COR-L47 (cell line): ENCODE measurements around the gene HMX2.
A peak's percentile ranks its signal among the peaks of the same experiment; 100 is the strongest.

ENCODE experiments used
- DNase-seq: peaks from one replicate; lab custom pipeline; 2025; lab: John Stamatoyannopoulos, UW

HMX2 gene

DNA sequence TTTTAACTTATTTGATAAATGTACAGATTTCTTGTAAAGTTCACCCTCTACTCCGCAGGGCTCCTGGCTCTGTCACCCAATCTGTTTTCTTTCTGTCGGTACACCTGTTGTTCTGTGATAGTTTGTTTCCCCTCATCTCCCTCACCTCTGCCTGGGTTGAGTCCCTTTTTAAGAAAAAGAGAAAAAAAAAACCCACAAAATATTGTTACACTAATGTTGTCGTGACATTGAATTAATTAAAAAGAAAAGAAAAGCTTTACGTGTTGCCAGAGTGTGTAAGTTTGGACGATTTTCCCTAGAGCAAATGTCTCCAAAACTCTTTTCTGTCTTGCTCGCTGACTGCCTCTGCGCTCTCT lies 8.8 kb upstream of the HMX2 start:
- no peak for DNase-seq

DNA sequence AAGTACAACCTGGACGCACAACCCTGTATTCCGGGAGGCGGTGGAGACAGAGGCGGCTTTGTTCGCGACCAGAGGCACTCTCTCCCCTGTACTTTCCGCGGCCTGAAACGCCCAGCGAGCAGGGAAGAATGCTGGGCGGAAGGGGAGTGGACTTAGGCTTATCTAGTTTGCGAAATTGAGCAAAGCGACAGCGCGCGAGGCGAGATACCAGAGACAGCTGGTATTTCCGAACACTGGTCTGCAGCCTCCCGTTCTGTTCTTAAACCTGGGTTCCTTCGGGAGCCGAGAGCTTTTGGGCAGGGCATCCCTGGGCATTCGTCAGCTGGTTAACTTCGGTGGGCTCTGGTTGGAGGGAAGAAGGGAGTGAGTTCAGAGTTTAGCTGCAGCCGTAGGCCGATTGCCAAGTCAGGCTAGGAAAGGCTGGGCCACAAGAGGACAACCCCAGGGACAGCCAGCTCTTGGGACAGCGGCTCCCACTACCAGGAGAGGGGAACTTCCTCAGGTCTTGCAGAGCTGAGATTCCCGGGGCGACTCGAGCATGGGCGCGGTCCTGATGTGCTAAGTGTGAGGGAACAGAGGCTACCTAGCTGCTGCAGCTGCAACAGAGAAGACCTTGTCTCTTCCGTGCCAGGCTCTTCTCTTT lies 8.3 kb upstream of the HMX2 start:
- no peak for DNase-seq

DNA sequence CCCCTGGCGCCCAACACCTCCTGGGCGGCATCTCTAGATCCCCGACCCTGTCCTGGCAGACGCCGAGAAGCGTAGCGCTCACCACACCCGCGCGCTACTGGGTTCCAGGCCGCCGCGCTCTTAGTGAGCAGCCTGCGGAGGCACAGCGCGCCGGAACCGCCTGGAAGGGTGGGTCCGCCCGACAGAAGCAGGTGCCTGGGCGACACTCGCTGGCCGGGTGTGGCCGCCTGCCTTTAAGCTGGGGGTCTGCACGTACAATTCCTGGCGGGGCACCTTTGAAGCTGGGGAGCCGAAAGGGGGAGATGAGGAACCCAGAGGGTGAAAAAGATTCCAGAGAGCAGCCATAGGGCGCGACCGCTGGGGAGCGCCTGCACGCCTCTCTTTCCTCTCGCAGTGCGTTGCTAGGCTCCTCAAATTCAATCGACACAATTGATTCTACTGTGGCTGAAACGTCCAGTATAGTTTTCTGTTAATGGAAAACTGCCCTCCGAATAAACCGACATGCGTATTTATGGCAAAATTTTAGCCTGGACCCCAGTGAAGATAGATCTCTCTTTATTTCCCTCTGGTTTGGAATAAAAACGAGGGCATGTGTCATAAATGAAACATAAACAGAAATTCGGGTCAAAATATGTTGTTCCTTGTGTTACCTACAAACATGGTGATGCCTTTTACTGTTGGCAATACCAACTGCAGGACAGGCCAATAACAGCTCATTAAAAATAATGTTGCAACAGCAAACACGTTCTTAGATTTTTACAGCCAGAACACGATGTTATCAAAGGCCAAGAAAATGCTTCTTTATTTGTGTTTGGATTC lies 7.6 kb upstream of the HMX2 start:
- DNase-seq = no peak

DNA sequence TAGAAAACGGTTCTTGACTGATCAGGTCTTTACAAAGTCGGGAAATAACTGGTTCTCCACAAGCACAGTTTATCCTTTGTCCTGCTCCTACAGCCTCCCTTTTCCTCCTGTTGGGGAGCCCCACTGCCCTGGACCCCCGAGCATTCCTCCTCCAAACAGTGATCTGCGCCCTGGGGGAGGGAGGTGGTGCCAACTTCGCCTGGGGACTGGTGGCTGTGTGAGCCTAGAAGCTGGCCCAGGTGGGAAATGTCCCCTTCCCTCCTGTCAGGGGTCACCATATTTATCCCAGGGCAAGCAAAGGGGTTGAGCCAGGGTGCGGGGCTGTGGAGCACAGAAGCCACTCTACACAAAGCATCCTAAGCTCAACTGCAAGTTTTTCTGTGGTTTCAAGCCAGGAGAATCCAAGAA lies 6.9 kb upstream of the HMX2 start:
- no peak for DNase-seq

DNA sequence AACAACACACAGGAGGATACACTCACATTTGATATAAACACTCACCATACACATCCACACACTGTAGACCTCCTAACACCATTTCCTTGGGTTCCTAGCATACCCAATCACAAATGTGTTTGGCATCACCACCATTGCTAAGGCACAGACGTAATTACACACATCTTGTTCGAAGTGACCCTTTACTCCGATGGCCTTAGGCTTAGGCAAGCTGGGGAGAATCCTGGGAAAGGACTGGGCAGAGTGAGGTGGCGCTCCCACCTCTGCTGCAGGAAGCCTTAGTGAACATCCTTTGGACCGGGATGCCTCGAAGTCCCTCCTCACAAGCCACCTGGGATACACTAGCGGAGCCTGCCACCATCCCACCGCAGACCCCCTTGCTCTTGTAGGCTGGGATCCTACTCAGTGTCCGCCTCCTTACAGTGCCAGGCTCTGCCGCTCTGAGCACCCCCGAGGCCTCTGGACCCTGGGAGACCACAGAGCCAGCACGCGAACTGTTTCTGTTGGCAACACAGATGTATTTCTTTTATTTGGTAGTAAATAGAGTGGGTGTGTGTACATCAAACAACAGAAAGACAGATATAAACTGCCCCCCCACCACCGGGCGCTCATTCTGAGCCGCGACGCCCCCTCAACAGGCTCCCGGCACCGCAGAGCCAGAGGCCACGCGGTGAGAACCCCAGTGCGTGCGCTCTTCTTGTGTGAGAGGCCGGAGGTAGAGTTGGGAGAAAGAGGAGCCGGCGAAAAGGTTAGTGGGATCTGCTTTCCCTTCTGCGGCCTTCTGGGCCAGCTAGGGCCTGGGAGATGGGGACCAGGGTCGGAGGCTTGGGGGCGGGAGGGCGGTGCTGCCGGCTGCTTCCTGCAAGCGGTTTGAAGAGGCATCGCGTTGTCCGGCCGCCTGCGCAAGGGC lies 5.9 kb upstream of the HMX2 start:
- no peak for DNase-seq

DNA sequence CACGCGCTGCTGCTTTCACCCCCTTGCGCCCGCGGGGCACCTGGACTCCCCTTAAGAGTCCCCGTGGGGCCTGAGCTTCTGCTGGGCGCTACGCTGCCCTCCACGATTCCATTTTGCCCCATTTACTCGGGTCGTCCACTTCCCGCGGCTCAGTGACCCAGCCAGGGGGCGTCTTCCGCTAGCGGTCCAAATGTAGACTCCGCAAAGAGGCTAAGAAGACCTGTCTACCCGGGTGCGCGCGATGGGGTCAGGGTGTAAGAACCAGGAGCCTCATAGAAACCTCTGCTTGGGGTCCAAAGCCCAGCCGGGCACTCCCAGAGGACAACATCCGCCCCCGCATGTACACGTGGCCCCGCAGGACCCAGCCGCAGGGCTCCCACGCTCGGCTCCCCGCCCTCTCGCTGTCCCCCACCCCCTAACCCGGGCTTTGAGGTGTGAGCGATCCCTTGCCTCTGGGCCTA lies 5.2 kb upstream of the HMX2 start:
- DNase-seq = no peak

DNA sequence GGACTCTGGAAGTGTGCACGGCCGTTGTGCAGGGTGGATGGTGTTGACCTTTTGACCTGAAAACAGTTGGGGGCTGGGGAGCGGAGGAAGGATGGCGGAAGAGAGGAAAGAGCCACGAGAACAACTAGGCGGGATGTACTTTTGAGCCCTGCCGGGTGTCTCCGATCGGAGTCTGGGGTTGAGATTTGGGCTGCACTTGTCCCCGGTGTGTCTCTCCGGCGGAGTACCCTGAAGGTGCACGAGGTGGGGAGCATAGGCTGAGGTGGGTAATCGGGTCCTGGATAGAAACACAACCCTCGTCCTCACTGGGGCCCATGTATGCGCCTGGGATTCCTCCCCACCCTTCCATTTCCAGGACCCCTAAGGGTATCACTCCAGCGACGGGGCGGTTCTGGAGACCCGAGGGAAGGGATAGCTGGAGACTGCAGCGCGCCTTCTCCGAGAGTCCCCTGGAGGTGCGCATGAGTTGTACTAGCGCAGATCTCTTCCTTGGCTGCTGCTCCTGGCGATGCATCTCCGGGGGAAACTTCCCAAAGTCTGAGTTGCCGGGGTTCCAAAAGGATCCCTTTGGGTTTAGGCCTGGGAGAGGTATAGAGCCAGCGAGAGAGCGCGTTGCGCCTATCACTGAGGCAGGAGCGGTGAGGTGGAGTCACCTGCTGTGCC lies 4.6 kb upstream of the HMX2 start:
- DNase-seq = no peak

DNA sequence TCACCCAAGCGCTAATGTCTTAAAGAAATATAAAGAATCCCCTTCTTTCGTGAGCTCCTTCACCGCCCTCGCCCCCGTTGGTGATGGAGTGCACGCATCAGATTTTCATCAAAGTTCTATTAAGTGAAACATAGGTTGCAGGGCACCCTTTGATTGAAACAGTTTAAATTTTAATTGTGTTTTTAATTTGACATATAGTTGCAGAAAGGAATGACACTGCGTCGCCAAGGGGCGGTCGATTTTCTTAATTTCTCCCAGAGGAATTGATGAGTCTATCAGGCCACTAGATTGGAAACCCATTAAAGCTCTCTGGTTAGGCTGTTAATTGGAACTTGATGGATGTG lies 4.1 kb upstream of the HMX2 start:
- no peak for DNase-seq

DNA sequence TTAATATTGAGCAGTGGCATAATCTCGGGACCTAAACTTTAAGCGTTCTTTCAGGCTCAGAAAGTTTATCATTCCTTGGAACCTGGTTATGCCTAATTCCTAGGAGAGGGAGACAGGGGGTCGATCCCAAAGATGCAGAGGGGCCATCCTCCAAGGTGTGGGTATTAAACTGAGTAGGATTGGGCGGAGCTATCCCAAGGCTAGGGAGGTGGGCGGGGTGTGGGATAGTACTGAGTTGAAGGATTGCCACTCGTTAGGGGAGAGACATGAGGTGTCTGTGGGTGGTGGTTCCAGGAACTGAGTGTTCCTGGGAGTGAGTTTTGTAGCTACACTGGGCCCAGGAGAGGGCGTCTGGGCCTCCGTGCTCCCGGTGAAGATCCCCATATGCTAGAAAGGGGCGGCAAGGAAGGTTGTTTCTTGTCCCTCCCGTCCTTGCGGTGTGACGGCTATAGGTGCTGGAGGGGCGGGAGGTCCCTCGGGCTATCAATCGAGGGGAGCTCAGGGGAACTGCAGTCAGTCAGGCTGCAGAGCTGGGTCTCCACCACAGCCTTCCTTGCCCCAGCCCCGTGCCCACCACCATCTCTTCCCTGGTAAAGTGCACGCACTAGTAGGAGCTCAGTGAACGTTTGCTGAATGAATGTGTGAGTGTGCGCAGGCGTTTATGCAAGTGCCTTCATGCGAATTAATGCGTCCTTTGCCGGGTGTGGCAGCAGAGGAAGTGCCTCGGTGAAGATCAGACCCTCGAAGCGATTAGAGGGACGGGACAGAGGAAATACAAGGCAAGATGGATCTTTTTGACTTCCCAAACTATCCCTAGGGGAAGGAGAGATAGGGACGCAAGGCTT lies 3.0 kb upstream of the HMX2 start:
- DNase-seq = no peak

DNA sequence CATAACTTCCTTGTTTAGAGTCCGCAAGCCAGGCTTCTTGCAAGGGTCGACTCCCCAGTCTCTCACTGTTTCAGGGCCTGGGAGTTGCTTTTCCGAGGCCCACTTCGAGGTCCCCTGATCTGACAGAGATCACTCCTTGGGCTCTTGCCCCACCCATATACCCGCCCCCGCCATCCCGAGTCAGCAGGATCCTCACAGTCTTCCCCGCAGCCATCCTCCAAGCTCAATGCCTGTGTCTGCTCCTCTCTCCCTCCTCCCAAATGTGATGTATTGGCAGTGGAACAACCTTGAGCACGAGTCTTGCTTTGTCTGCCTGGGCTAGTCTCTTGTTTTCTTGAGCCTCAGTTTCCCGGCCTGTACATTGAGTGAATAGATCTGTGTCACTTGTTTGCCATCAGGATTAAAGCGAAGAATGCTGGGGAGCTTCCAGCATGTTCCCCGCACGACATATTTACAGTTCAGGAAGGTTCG lies 2.4 kb upstream of the HMX2 start:
- DNase-seq = no peak

DNA sequence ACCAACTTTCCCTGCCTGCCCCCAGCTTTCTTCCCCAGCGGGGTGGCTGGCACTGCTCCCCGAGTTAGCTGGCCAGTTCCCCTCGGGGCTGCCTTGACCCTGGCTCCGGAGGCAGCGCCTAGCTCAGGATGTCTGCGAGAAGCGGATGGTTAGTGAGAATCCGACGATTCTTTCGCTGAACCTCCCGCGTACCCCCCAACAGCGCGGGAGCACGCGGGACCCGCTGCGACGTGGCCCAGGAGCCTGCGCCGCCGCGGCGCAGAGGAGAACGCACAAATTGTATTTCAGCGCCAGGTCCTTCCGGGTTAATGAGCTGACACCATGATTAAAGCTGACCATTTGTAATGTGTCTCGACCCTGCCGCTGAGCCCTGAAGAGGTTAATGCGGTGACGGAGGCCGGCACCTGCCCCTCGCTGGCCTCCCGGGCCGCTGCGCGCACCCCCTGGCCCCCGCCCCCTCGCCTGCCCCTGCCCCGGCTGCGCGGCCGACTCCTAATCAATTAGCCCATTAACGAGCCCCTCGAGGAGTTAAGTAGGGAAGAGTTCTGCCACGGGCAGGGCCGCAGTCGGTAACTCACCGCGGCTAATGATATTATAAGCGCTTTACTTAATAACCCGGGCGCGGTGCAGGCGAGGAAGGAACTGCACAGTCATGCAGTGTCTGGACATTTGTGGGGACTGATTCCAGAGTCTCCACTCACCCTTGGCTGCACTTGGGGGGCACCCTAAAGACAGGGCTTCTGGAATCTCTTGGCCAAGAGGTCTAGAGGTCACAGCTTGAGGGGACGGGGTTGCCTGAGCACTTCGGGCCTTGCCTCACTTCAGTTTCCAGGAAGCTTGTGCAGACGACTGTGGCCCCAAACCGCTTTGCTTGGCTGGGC lies 1.7 kb upstream of the HMX2 start:
- no peak for DNase-seq

DNA sequence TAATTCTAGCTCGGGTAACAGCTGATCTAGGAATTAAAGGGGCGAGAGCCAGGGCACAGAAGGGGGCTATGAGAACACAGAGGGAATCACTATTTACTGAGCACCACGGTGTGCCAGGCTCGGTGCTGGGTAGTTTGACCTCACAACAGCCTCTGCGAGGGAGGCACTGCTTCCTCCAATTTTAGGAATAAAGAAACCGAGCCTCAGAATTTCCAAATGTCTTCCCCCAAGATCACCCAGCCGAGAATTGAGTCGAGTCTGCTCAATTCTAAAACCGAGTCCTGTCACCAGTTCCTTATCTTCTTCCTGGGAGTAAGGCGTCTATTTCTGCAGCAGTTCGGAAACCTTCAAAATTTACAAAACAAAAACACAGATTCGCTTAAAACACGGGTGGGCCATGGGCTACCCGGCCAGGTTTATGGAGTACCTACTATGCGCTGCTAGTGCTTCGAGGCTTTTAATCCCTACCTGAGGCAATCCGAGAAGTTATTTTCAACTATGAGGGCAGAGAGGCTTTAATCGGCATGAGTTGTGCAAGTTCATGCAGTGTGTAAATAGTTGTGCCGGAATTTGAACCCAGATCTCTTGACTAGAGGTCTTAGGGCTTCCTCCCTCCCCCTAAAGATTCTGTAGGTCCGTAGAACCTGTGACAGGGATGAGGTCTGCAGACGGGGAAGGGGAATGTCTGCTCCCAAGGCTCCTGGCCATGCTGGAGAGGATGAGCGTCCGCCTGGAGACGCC lies 872 bp upstream of the HMX2 start:
- DNase-seq = no peak

DNA sequence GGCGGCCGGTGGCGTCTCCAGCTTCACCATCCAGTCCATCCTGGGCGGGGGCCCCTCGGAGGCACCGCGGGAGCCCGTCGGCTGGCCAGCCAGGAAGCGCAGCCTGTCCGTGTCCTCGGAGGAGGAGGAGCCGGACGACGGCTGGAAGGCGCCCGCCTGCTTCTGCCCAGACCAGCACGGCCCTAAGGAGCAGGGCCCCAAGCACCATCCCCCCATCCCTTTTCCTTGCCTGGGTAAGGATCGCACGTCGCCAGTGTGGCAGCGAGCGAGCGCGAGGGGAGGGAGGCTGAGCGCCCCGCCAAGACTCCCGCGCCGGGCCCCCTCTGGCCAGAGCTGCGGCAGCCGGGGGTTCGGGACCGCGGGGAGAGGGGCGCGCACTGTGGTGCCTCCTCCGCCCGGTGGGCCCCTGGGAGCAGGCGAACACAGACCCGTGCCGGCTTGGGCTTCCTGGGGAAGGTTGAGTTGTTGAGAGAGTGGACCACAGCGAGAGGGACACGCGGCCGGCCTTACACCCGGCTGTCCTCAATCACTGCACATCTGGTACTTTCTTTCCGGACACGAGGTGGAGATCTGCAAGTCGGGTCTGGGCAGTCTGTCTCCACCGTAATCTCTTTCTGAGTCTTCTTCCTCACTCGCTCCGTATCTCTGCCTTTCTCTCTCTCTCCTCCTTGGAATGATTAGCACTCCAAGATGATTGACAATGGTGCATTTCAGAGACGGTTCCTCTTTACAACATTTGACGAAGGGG lies 652 bp downstream of the HMX2 start:
- DNase-seq = peak; percentile 4

DNA sequence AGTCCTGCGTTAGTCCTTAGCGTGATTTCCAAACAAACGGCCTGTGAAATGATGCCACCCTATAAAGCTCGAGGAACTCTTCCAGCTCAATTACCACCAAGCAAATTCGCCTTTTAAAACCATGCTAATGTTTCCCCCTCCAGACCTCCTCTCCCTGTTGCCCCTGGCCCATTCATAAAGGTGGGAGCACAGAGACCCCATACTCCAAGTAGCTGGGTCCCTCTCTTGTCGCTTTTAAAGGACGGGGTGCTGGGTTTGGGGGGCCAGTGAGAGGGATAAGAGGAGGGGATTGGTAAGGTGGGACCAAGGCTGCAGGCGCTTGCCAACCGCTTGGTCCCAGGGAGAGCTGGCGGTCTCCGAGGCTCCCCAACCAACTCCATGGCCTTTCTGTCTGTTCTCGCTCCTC lies 1.2 kb downstream of the HMX2 start:
- no peak for DNase-seq

DNA sequence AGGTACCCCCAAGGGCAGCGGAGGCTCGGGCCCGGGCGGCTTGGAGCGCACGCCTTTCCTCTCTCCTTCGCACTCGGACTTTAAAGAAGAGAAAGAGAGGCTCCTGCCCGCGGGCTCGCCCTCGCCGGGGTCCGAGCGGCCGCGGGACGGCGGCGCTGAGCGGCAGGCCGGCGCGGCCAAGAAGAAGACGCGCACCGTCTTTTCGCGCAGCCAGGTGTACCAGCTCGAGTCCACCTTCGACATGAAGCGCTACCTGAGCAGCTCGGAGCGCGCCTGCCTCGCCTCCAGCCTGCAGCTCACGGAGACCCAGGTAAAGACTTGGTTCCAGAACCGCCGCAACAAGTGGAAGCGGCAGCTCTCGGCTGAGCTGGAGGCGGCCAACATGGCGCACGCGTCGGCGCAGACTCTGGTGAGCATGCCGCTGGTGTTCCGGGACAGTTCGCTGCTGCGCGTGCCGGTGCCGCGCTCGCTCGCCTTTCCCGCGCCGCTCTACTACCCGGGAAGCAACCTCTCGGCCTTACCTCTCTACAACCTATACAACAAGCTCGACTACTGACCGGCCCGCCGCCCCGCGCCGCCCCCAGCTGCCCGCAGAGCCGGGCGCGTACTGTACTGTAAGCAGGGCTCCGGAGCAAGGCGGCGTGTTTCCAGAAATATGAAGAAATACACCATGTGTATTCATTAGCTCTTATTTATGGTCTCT lies 1.8 kb downstream of the HMX2 start:
- DNase-seq = no peak

DNA sequence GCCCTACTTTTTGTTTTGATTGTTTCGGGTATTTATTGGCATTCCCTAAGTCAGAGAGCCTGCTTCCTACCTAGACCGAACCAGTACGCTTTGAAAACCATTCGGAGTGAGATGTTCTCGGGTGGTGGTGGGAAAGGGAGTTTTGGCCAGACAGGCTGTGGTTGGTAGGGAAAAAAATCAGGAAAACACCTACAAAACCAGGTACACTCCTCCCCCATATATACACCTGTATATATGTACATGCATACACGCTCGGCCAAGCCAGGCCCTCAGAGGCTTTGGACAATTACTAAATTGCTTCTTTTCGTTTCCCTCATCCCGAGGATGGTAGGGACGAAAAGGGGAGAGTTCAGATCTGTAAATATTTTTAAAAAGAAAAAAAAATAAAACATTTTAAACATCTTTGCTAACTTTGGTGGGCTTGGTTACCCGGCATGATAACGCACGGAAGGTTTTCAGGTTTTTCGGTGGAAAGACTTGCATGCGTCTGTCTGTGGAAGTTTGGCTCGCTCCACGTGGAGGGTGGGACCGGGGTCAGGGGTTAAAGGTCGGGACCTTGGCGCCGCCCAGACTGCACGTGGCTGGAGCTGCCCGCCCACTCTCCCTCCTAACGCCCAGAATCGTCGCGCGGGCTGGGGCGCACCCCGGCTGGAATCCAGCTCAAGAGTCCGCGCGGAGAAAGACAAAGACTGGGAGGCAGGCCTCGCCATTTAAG lies 2.5 kb downstream of the HMX2 start:
- DNase-seq = no peak

DNA sequence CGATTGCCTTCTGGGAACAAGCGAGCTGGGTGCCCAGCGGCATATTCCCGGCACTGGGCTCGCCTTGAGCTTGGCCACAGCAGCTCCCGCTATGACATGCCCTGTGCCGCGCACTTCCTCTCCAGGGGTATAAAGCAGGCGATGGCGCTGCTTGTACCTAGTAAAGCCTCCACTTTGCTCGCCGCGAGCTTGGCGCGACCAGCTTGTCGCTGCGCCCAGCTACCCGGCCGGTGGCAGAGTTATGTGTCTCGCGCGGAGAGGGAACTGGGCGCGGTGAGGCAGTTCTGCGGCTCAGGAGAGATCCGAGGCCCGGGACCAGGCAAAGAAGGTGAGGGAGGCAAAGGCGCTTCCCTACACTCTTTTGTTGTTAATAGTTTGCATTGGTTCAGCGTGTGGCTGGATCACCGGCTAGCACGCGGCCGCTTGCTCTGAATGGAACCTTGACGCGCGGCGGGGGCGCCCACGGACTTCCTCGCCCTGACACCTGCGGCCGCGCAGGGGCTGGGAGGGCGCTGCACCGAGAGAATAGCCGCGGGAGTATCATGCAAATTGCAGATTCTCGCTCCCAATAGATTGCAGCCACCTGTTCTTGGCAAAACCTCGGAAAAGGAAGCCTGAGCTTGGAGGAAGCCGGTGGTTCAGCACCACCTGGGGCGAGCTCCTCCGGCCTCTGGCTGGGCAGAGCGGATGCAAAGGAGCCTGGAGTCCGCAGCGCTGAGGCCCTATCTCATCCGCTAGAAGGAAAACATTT lies 3.2 kb downstream of the HMX2 start:
- no peak for DNase-seq
